ENCODE results near the gene THSD4.

The THSD4 gene

GRCh38 chr15:71626596-71627088 lies 511.4 kb downstream of the THSD4 start:
- Histone ChIP-seq H2AFZ (ENCODE audit: low read depth, low read length) (no peak overlapping the region), H3K9ac (ENCODE audit: low read length) (no peak overlapping the region), H3K4me2 (ENCODE audit: low read length) (no peak overlapping the region), H3K9me3 (ENCODE audit: insufficient read depth, low read length) (no peaks in the 10 kb centered on the region), H3K79me2 (ENCODE audit: low read length) (no peaks in the 10 kb centered on the region), H3K4me3 (ENCODE audit: low read length) (no peak overlapping the region), H3K27me3 (ENCODE audit: low read depth, low read length) (peaks cover 37% of the 10 kb centered on the region), H4K20me1 (ENCODE audit: insufficient read depth, low read length) (no peaks in the 10 kb centered on the region), H3K4me1 (ENCODE audit: low read length) (no peaks in the 10 kb centered on the region), H3K27ac (ENCODE audit: low read length) (no peak overlapping the region), H3K36me3 (replicated peaks; ENCODE audit: low read depth, low read length) (no peaks in the 10 kb centered on the region)
- TF ChIP-seq CTCF (IDR thresholded peaks at IDR 0.05; ENCODE audit: low read depth, low read length), result no peak
- TF ChIP-seq EZH2phosphoT487 (IDR thresholded peaks at IDR 0.05; ENCODE audit: low read depth), result no peak

DNA sequence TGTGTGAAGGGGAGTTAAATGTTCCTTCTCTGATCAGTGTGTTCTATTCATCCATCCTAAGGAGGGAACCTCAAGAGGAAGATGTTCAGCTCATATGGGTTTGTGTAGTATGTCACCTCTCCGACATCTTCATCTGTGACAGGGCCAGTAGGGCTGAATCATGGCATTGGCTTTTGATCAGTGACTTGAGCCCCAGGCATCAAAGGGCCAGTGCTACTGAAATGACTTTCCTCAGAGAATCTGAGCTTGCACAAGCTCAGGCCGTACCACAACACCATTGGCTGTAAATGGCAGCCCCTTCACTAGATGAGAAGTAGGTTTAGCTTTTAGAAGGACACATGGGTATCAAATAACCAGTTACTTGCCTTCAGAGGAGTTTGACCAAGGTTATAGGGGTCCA lies 511.9 kb downstream of the THSD4 start:
- H3K4me3 ChIP-seq (ENCODE audit: low read length), result no peak overlapping the region
- no peaks in the 10 kb centered on the region for H3K79me2 ChIP-seq (ENCODE audit: low read length)
- TF ChIP-seq CTCF (IDR thresholded peaks at IDR 0.05; ENCODE audit: low read depth, low read length) (no peak), EZH2phosphoT487 (IDR thresholded peaks at IDR 0.05; ENCODE audit: low read depth) (no peak)
- no peak overlapping the region for H3K27ac ChIP-seq (ENCODE audit: low read length)
- H3K9ac ChIP-seq (ENCODE audit: low read length), result no peak overlapping the region
- no peaks in the 10 kb centered on the region for H3K36me3 ChIP-seq (replicated peaks; ENCODE audit: low read depth, low read length)
- H3K9me3 ChIP-seq (ENCODE audit: insufficient read depth, low read length), result no peaks in the 10 kb centered on the region
- no peaks in the 10 kb centered on the region for H3K4me1 ChIP-seq (ENCODE audit: low read length)
- H2AFZ ChIP-seq (ENCODE audit: low read depth, low read length), result no peak overlapping the region
- H3K4me2 ChIP-seq (ENCODE audit: low read length), result no peak overlapping the region
- no peaks in the 10 kb centered on the region for H4K20me1 ChIP-seq (ENCODE audit: insufficient read depth, low read length)
- H3K27me3 ChIP-seq (ENCODE audit: low read depth, low read length), result peaks cover 33% of the 10 kb centered on the region

DNA sequence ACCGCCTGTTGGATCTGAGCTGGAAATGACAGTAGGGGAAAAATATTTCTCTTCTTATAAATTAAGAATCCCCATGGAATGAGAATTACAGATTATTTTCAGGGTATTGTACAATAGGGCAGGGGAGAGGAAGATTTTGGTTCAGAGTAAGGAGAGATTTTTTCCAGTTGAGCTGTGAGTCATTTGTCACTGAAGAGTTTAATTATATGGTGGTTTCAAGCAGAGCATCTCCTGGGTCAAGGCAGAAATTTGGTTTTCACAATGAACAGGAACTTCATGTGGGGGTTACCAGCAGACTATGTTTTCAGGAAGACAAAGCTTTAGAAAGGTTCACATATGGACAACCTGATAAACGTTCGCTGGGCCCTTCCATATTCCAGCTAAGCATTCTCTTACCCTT lies 512.3 kb downstream of the THSD4 start:
- Histone ChIP-seq H3K27me3 (ENCODE audit: low read depth, low read length) (peaks cover 29% of the 10 kb centered on the region), H3K27ac (ENCODE audit: low read length) (no peak overlapping the region), H3K4me1 (ENCODE audit: low read length) (no peaks in the 10 kb centered on the region), H3K9me3 (ENCODE audit: insufficient read depth, low read length) (no peaks in the 10 kb centered on the region), H3K36me3 (replicated peaks; ENCODE audit: low read depth, low read length) (no peaks in the 10 kb centered on the region), H3K4me2 (ENCODE audit: low read length) (no peak overlapping the region), H2AFZ (ENCODE audit: low read depth, low read length) (no peak overlapping the region), H3K4me3 (ENCODE audit: low read length) (no peak overlapping the region), H3K9ac (ENCODE audit: low read length) (no peak overlapping the region), H3K79me2 (ENCODE audit: low read length) (no peaks in the 10 kb centered on the region), H4K20me1 (ENCODE audit: insufficient read depth, low read length) (no peaks in the 10 kb centered on the region)
- TF ChIP-seq EZH2phosphoT487 (IDR thresholded peaks at IDR 0.05; ENCODE audit: low read depth) (no peak), CTCF (IDR thresholded peaks at IDR 0.05; ENCODE audit: low read depth, low read length) (no peak)

- Histone ChIP-seq H3K9me3 (ENCODE audit: insufficient read depth, low read length) (no peaks in the 10 kb centered on the region), H2AFZ (ENCODE audit: low read depth, low read length) (no peak overlapping the region), H3K36me3 (replicated peaks; ENCODE audit: low read depth, low read length) (no peaks in the 10 kb centered on the region), H3K79me2 (ENCODE audit: low read length) (no peaks in the 10 kb centered on the region), H3K27me3 (ENCODE audit: low read depth, low read length) (peaks cover 29% of the 10 kb centered on the region), H3K9ac (ENCODE audit: low read length) (no peak overlapping the region), H3K4me2 (ENCODE audit: low read length) (no peak overlapping the region), H3K27ac (ENCODE audit: low read length) (no peak overlapping the region), H4K20me1 (ENCODE audit: insufficient read depth, low read length) (no peaks in the 10 kb centered on the region), H3K4me1 (ENCODE audit: low read length) (no peaks in the 10 kb centered on the region), H3K4me3 (ENCODE audit: low read length) (no peak overlapping the region)
- TF ChIP-seq CTCF (IDR thresholded peaks at IDR 0.05; ENCODE audit: low read depth, low read length), result no peak
- TF ChIP-seq EZH2phosphoT487 (IDR thresholded peaks at IDR 0.05; ENCODE audit: low read depth), result no peak
These were observed 513.9 kb downstream of the THSD4 start for GRCh38 chr15:71628988-71629770.

All from OCI-LY3 (cell line).